ENCODE results near the gene ZNF644. TPM values are rescaled to one million over a fixed set of nuclear protein-coding genes. Genes with fewer than 3 reads are reported as not detected.
A peak's percentile ranks its signal among the peaks of the same experiment; 100 is the strongest.

ZNF644 gene
- total RNA-seq, 2 donors from 2014 or later, result 24.9 to 34.4 TPM

DNA sequence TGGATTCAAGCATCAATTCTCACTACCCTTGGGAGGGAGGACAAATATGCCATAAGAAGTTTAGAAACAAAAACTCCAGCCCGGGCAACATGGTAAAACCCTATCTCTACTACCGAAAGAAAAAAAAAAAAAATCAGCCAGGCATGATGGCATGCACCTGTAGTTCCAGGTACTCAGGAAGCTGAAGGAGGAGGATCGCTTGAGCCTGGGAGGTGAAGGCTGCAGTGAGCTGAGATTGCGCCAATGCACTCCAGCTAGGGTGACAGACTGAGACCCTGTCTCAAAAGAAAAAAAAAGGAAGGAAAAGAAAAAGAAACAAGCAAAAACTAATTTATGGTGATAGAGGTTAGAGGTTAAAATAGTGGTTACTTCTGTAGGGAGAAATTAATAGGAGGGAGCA is 9.6 kb downstream of the ZNF644 start:
- H3K36me3 ChIP-seq, result no peaks in the 10 kb centered on the region
- H3K9me3 ChIP-seq, result no peaks in the 10 kb centered on the region
- no peaks in the 10 kb centered on the region for H3K27me3 ChIP-seq
- H3K4me1 ChIP-seq, result peaks cover 0 to 35% of the 10 kb centered on the region in 2 donors
- TF ChIP-seq, protein P1, sequence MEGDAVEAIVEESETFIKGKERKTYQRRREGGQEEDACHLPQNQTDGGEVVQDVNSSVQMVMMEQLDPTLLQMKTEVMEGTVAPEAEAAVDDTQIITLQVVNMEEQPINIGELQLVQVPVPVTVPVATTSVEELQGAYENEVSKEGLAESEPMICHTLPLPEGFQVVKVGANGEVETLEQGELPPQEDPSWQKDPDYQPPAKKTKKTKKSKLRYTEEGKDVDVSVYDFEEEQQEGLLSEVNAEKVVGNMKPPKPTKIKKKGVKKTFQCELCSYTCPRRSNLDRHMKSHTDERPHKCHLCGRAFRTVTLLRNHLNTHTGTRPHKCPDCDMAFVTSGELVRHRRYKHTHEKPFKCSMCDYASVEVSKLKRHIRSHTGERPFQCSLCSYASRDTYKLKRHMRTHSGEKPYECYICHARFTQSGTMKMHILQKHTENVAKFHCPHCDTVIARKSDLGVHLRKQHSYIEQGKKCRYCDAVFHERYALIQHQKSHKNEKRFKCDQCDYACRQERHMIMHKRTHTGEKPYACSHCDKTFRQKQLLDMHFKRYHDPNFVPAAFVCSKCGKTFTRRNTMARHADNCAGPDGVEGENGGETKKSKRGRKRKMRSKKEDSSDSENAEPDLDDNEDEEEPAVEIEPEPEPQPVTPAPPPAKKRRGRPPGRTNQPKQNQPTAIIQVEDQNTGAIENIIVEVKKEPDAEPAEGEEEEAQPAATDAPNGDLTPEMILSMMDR (IDR thresholded peaks at IDR 0.05), result no peak
- DNase-seq (ENCODE audit: low spot score), result no peak
- H3K27ac ChIP-seq, result peak overlapping the region in 1 of 2 donors; percentile 38
- no peak overlapping the region for H3K4me3 ChIP-seq

DNA sequence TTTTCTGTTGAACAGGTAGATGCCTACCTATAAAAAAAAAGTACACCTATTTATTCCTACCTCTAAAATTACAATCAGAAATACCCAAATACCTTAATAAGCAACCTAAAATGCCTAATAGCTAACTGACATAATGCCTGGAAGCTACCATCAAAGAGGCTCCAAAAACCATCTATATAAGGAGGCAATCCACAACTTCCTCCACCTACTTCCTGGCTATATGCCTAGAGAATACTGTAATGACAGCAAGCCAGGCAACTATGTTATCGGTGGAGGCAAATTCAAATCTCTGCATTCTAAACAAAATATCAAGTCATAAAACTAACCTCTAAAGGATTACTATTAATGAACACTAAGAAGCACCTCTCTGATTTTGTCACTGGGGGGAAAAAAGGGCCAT is 10.1 kb downstream of the ZNF644 start:
- no peaks in the 10 kb centered on the region for H3K9me3 ChIP-seq
- TF ChIP-seq, protein P1 (IDR thresholded peaks at IDR 0.05), result no peak
- peaks cover 0 to 34% of the 10 kb centered on the region in 2 donors for H3K4me1 ChIP-seq
- no peaks in the 10 kb centered on the region for H3K27me3 ChIP-seq
- DNase-seq (ENCODE audit: low spot score), result no peak
- peak overlapping the region in 1 of 2 donors; percentile 38 for H3K27ac ChIP-seq
- H3K36me3 ChIP-seq, result no peaks in the 10 kb centered on the region
- no peak overlapping the region for H3K4me3 ChIP-seq

DNA sequence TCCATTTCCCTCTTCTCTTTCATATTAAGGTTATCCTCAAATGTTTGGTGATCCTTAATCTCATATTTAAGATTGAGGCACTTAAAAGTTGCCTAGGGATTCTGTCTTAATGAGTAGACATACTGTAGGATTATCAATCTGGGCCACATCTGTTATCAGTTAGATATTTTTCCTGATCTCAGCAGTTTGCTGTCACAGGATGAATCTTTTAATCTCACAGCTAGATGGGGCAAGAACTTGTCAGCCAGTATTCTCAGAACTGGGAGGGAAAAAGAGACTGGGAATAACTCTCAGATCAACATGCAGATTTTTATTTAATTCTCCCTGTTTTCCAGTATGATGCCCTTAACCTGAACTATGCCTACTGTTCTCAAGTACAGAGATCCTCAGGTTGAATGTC is 14.0 kb downstream of the ZNF644 start:
- H3K9me3 ChIP-seq, result no peaks in the 10 kb centered on the region
- H3K4me3 ChIP-seq, result no peak overlapping the region
- TF ChIP-seq, protein P1 (IDR thresholded peaks at IDR 0.05), result no peak
- no peaks in the 10 kb centered on the region for H3K36me3 ChIP-seq
- no peak overlapping the region for H3K27ac ChIP-seq
- no peaks in the 10 kb centered on the region for H3K27me3 ChIP-seq
- DNase-seq (ENCODE audit: low spot score), result no peak
- peaks cover 0 to 23% of the 10 kb centered on the region in 2 donors for H3K4me1 ChIP-seq

DNA sequence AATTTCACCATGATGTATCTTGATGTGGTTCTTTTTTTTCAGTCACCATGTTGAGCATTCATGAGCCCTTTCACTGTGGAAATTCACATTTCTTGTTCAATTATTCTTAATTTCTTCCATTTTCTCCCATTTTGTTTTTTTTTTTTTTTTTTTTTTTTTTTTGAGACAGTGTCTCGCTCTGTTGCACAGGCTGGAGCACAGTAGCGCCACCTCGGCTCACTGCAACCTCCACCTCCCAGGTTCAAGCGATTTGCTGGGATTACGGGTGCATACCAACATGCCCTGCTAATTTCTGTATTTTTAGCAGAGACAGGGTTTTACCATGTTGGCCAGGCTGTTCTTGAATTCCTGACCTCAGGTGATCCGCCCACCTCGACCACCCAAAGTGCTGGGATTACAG is 14.7 kb downstream of the ZNF644 start:
- Histone ChIP-seq H3K9me3 (no peaks in the 10 kb centered on the region), H3K4me1 (peaks cover 0 to 18% of the 10 kb centered on the region in 2 donors), H3K27me3 (no peaks in the 10 kb centered on the region), H3K4me3 (no peak overlapping the region), H3K27ac (no peak overlapping the region), H3K36me3 (no peaks in the 10 kb centered on the region)
- TF ChIP-seq, protein P1 (IDR thresholded peaks at IDR 0.05), result no peak
- DNase-seq (ENCODE audit: low spot score), result no peak

DNA sequence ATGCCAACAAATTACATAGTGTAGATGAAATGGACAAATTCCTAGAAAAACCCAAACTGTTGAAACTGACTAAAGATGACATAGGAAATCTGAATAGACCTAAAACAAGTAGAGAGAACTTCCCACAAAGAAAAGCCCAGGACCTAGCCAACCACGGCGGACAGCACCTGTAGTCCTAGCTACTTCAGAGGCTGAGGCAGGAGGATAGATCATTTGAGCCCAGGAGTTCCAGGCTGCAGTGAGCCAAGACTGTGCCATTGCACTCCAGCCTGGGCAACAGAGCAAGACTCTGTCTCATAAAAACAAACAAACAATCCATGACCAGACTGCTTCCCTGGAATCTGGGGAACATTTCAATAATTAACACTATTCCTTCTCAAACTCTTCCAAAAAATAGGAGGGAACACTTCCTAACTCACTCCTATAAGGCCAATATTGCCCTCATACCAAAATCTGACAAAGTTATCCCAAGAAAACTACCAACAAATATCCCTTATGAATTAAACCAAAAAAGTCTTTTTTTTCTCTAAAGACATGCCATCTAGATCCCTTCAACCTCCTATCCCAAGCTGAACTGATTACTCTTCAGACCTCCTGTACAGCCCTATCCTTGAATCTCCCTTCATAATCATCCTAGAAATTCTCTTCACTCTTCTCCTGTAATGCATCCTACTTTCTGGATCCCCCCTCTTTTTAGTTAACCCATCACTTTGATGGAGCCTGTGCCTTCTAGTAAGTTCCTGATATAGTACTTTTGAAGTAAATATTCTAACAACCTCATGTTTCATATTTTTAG is 15.5 kb downstream of the ZNF644 start:
- no peaks in the 10 kb centered on the region for H3K36me3 ChIP-seq
- TF ChIP-seq, protein P1 (IDR thresholded peaks at IDR 0.05), result no peak
- DNase-seq (ENCODE audit: low spot score), result no peak
- no peak overlapping the region for H3K27ac ChIP-seq
- peaks cover 0 to 10% of the 10 kb centered on the region in 2 donors for H3K4me1 ChIP-seq
- H3K27me3 ChIP-seq, result no peaks in the 10 kb centered on the region
- no peaks in the 10 kb centered on the region for H3K9me3 ChIP-seq
- H3K4me3 ChIP-seq, result no peak overlapping the region
